H1 (cell line): ENCODE results near the gene TIAM2. TPM values are rescaled to one million over a fixed set of nuclear protein-coding genes. Genes with fewer than 3 reads are reported as not detected.

ENCODE experiments used
- CTCF ChIA-PET: fragments of 300-600 bp; sonication (Branson Sonifier 250); formaldehyde crosslinking; loops from one replicate; lab custom pipeline; 2021; ENCODE audit not compliant: partially characterized antibody; lab: Charles Lee
- POLR2A ChIA-PET: fragments of 300-600 bp; sonication (Branson Sonifier 250); formaldehyde crosslinking; loops from one replicate; lab custom pipeline; 2021; ENCODE audit warnings: inconsistent platforms; ENCODE audit not compliant: partially characterized antibody; lab: Charles Lee
- DNase-seq, 2 experiments: peaks; one replicate each; pipeline versions ENCODE4 v3.0.0 to v3.0.0-alpha.2; 2010 to 2022; ENCODE audit warnings: low spot score in 2 of 2, low read depth in 1 of 2, mixed read lengths in 1 of 2
- FAIRE-seq: peaks from 2 replicates; lab custom pipeline; 2011; peaks lifted over from hg19 to GRCh38; lab: Jason Lieb, UNC
- H2AFZ ChIP-seq: 2 replicates; pipeline ENCODE4 v1.8.1; 2012; ENCODE audit warnings: low read length, inconsistent platforms
- H2AK5ac ChIP-seq: 2 replicates; pipeline ENCODE4 v1.6.1; 2013; ENCODE audit warnings: low read depth, low read length
- H2BK120ac ChIP-seq: replicated peaks from 2 replicates; pipeline ENCODE3; 2013; ENCODE audit warnings: low read depth, low read length, inconsistent platforms
- H2BK12ac ChIP-seq: 2 replicates; pipeline ENCODE4 v1.6.1; 2013; ENCODE audit warnings: low read depth, low read length
- H2BK15ac ChIP-seq: 2 replicates; pipeline ENCODE4 v1.6.1; 2013; ENCODE audit warnings: low read length
- H2BK20ac ChIP-seq: 2 replicates; pipeline ENCODE4 v1.6.1; 2013; ENCODE audit warnings: low read length
- H2BK5ac ChIP-seq: 2 replicates; pipeline ENCODE4 v1.6.1; 2013; ENCODE audit warnings: low read depth, low read length
- H3K14ac ChIP-seq: 2 replicates; pipeline ENCODE4 v1.6.1; 2013; ENCODE audit warnings: inconsistent platforms; ENCODE audit not compliant: insufficient read length
- H3K18ac ChIP-seq: 2 replicates; pipeline ENCODE4 v1.6.1; 2013; ENCODE audit warnings: low read length; ENCODE audit errors: extremely low read depth
- H3K23ac ChIP-seq: 2 replicates; pipeline ENCODE4 v1.6.1; 2013; ENCODE audit warnings: inconsistent platforms; ENCODE audit not compliant: insufficient read length
- H3K23me2 ChIP-seq: 2 replicates; pipeline ENCODE4 v1.6.1; 2013; ENCODE audit warnings: low read depth, low read length
- H3K27ac ChIP-seq: 2 replicates; pipeline ENCODE4 v1.6.1; 2011; ENCODE audit warnings: low read depth, low read length, inconsistent platforms
- H3K27me3 ChIP-seq, 4 experiments: replicated peaks in 1 of 4; 1 replicate in 1 of 4; 2 replicates in 3 of 4; pipeline versions ENCODE4 v1.6.1 to v1.8.1; 2011 to 2013; ENCODE audit warnings: low read length in 3 of 4, mild to moderate bottlenecking in 3 of 4, inconsistent platforms in 2 of 4, mixed read lengths in 2 of 4, moderate library complexity in 1 of 4; ENCODE audit not compliant: control insufficient read depth in 3 of 4, insufficient read depth in 3 of 4; ENCODE audit errors: extremely low read depth in 1 of 4
- H3K36me3 ChIP-seq, 4 experiments: 2 replicates each; pipeline versions ENCODE4 v1.6.1 to v1.8.1; 2011 to 2013; ENCODE audit warnings: mild to moderate bottlenecking in 4 of 4, low read length in 3 of 4, moderate library complexity in 2 of 4, control low read depth in 1 of 4, inconsistent platforms in 1 of 4; ENCODE audit not compliant: insufficient read depth in 4 of 4, control insufficient read depth in 2 of 4
- H3K4ac ChIP-seq: replicated peaks from 2 replicates; pipeline ENCODE3; 2013; ENCODE audit warnings: low read length, low read depth, mixed read lengths, inconsistent platforms; ENCODE audit not compliant: insufficient read length
- H3K4me1 ChIP-seq, 4 experiments: replicated peaks in 1 of 4; 1 replicate in 1 of 4; 2 replicates in 3 of 4; pipeline versions ENCODE4 v1.6.1 to v1.8.1; 2011 to 2013; ENCODE audit warnings: low read length in 3 of 4, inconsistent platforms in 2 of 4, mixed read lengths in 1 of 4; ENCODE audit not compliant: insufficient read depth in 4 of 4, control insufficient read depth in 3 of 4
- H3K4me2 ChIP-seq, 2 experiments: 2 replicates each; pipeline versions ENCODE4 v1.6.1 to v1.8.1; 2011 to 2013; ENCODE audit warnings: low read depth in 2 of 2, low read length in 2 of 2, control low read depth in 1 of 2, inconsistent platforms in 1 of 2, mild to moderate bottlenecking in 1 of 2; ENCODE audit not compliant: insufficient read depth in 1 of 2
- H3K4me3 ChIP-seq, 4 experiments: fragments of 200-600, 300-600 bp in 1 of 4; sonication (generic), shearing (Covaris generic), sonication (Bioruptor Twin) in 1 of 4; 2 replicates each; pipeline versions ENCODE4 v1.5.1 to v1.8.1; 2011 to 2016; ENCODE audit warnings: low read length in 4 of 4, low read depth in 3 of 4, control low read depth in 2 of 4, inconsistent platforms in 2 of 4, mild to moderate bottlenecking in 2 of 4, mixed read lengths in 1 of 4, moderate library complexity in 1 of 4; ENCODE audit not compliant: insufficient read depth in 2 of 4; ENCODE audit errors: extremely low read depth in 1 of 4
- H3K56ac ChIP-seq: replicated peaks from 2 replicates; pipeline ENCODE3; 2013; ENCODE audit warnings: low read depth, mild to moderate bottlenecking, mixed read lengths, low read length, inconsistent platforms; ENCODE audit not compliant: insufficient read length
- H3K79me1 ChIP-seq: 2 replicates; pipeline ENCODE4 v1.6.1; 2013; ENCODE audit warnings: low read depth, low read length, control low read depth
- H3K79me2 ChIP-seq, 2 experiments: 2 replicates each; pipeline versions ENCODE4 v1.6.1 to v1.8.1; 2012 to 2013; ENCODE audit warnings: low read length in 2 of 2, mild to moderate bottlenecking in 2 of 2, inconsistent platforms in 1 of 2; ENCODE audit not compliant: insufficient read depth in 2 of 2, control insufficient read depth in 1 of 2
- H3K9ac ChIP-seq, 4 experiments: replicated peaks in 1 of 4; 1 replicate in 1 of 4; 2 replicates in 3 of 4; pipeline versions ENCODE4 v1.6.1 to v1.8.1; 2011 to 2013; ENCODE audit warnings: low read depth in 3 of 4, low read length in 3 of 4, control low read depth in 2 of 4, mild to moderate bottlenecking in 2 of 4, moderate library complexity in 2 of 4, inconsistent platforms in 1 of 4; ENCODE audit errors: extremely low read depth in 1 of 4
- H3K9me3 ChIP-seq, 2 experiments: 2 replicates each; pipeline versions ENCODE4 v1.6.1 to v1.8.1; 2012 to 2013; ENCODE audit warnings: mild to moderate bottlenecking in 2 of 2, moderate library complexity in 2 of 2, control low read depth in 1 of 2, inconsistent platforms in 1 of 2, low read depth in 1 of 2, low read length in 1 of 2, mixed read lengths in 1 of 2; ENCODE audit not compliant: insufficient read depth in 2 of 2
- H4K20me1 ChIP-seq, 2 experiments: replicated peaks in 1 of 2; 2 replicates each; pipeline versions ENCODE3 to v1.8.1; 2011 to 2013; ENCODE audit warnings: inconsistent platforms in 2 of 2, low read length in 2 of 2, mild to moderate bottlenecking in 1 of 2; ENCODE audit not compliant: insufficient read depth in 2 of 2, control insufficient read depth in 1 of 2
- H4K5ac ChIP-seq: 2 replicates; pipeline ENCODE4 v1.6.1; 2013; ENCODE audit warnings: low read length, low read depth, mixed read lengths, inconsistent platforms; ENCODE audit not compliant: insufficient read length
- H4K8ac ChIP-seq: 2 replicates; pipeline ENCODE4 v1.8.0; 2013; ENCODE audit warnings: mild to moderate bottlenecking, moderate library complexity, low read length, inconsistent platforms; ENCODE audit not compliant: insufficient read depth; ENCODE audit errors: extremely low read depth
- H4K91ac ChIP-seq: replicated peaks from 2 replicates; pipeline ENCODE3; 2013; ENCODE audit warnings: low read length, mixed read lengths, inconsistent platforms; ENCODE audit not compliant: insufficient read length
- ATF2 ChIP-seq: IDR thresholded peaks from 2 replicates; pipeline ENCODE4 v1.6.1; 2012; ENCODE audit warnings: low read length, inconsistent platforms
- KDM4A ChIP-seq: IDR thresholded peaks from one replicate; pipeline ENCODE4 v1.7.1; 2012; ENCODE audit warnings: low read depth, mild to moderate bottlenecking, moderate library complexity, low read length, inconsistent platforms; ENCODE audit not compliant: severe bottlenecking
- NRF1 ChIP-seq: IDR thresholded peaks from 2 replicates; pipeline ENCODE4 v1.6.1; 2011; ENCODE audit warnings: mild to moderate bottlenecking, low read depth, low read length, improper control_type of control experiment
- PHF8 ChIP-seq: fragments of 200-600 bp; sonication (generic); conservative IDR thresholded peaks from 2 replicates; pipeline ENCODE4 v1.7.1; 2012; ENCODE audit warnings: low read depth, mild to moderate bottlenecking, inconsistent platforms, low read length, moderate library complexity
- POU5F1 ChIP-seq: IDR thresholded peaks from 2 replicates; pipeline ENCODE4 v1.6.1; 2011; ENCODE audit warnings: low read depth, mild to moderate bottlenecking, low read length, moderate library complexity
- RFX5 ChIP-seq: IDR thresholded peaks from 2 replicates; pipeline ENCODE4 v1.6.1; 2011; ENCODE audit warnings: low read depth, low read length, improper control_type of control experiment, borderline replicate concordance
- SAP30 ChIP-seq: fragments of 300-600 bp; sonication (generic); IDR thresholded peaks from 2 replicates; pipeline ENCODE4 v1.7.1; 2012; ENCODE audit warnings: low read length, moderate library complexity, mild to moderate bottlenecking, inconsistent platforms; ENCODE audit not compliant: insufficient read depth, insufficient replicate concordance
- SIN3A ChIP-seq, 2 experiments: IDR thresholded peaks in 1 of 2; conservative IDR thresholded peaks in 1 of 2; 2 replicates each; pipeline ENCODE4 v1.6.1; 2011 to 2012; ENCODE audit warnings: low read length in 2 of 2, improper control_type of control experiment in 1 of 2, low read depth in 1 of 2, mild to moderate bottlenecking in 1 of 2
- SIRT6 ChIP-seq: IDR thresholded peaks from one replicate; pipeline ENCODE4 v1.7.1; 2012; ENCODE audit warnings: low read length, inconsistent platforms
- SP2 ChIP-seq: IDR thresholded peaks from 2 replicates; pipeline ENCODE4 v1.6.1; 2012; ENCODE audit warnings: mild to moderate bottlenecking, low read length, inconsistent platforms
- ZNF274 ChIP-seq: IDR thresholded peaks from 2 replicates; pipeline ENCODE4 v1.7.0; 2012; ENCODE audit warnings: low read length, borderline replicate concordance; ENCODE audit errors: extremely low read depth
- WGBS, 2 experiments: shearing (Covaris generic) in 1 of 2; methylation state at CpG; one replicate each; pipeline versions ENCODE4 v1.1.6 to v1.1.7; 2013 to 2015; ENCODE audit warnings: low lambda C conversion rate in 2 of 2, mixed read lengths in 2 of 2, inconsistent platforms in 1 of 2, low coverage in 1 of 2, missing lambda C conversion rate in 1 of 2; ENCODE audit not compliant: insufficient replicate concordance in 2 of 2, insufficient coverage in 1 of 2, insufficient read length in 1 of 2; ENCODE audit errors: extremely low coverage in 1 of 2, missing lambda C conversion rate in 1 of 2; 5-methylcytosine and 5-hydroxymethylcytosine counted together
- polyA plus RNA-seq, 7 experiments: library from polyadenylated mRNA; depleted of rRNA in 3 of 7; stranded (reverse) in 5 of 7; unstranded in 2 of 7; fragments of >200 nt in 5 of 7; fragments of 200-250 nt in 2 of 7; gene quantifications; 1 replicate in 5 of 7; 2 replicates in 1 of 7; 4 replicates in 1 of 7; pipeline versions ENCODE4 v1.2.1 to v1.2.3, GENCODE V29; 2011 to 2013; ENCODE audit warnings: missing spikeins in 2 of 7, mixed read lengths in 2 of 7
- total RNA-seq: library from RNA; stranded (reverse); fragmentation: NEBNext Ultra II Directional; extraction: Animal tissue kit (Norgen Biotek cat#: 25700); gene quantifications from 2 replicates; pipeline ENCODE4 v1.2.1, GENCODE V29; 2021
- TF ChIP-seq, protein P1 (sequence below): IDR thresholded peaks from 2 replicates; pipeline ENCODE4 v1.6.1; 2012; ENCODE audit warnings: inconsistent platforms

TIAM2 gene
- total and polyA plus RNA-seq, 2 of the 8 experiments (the other 6 are each of a cell fraction or from before 2014, with no cell fraction given), result 7.4 to 23.9 TPM

GRCh38 chr6:155237613-155238012, 242.5 kb downstream of the TIAM2 start:
- Histone ChIP-seq H3K4me3 (no peak overlapping the region), H3K79me1 (no peaks in the 10 kb centered on the region), H2BK12ac (no peak overlapping the region), H3K36me3 (peaks cover 0 to 12% (median 3%) of the 10 kb centered on the region in 4 experiments; a peak in 3 of 8 replicates), H2BK20ac (no peak overlapping the region), H3K9me3 (peaks cover 13 to 19% of the 10 kb centered on the region in 2 experiments), H4K8ac (no peak overlapping the region), H3K27me3 (no peaks in the 10 kb centered on the region), H2BK15ac (no peak overlapping the region), H3K79me2 (no peaks in the 10 kb centered on the region), H3K23me2 (no peaks in the 10 kb centered on the region), H3K18ac (no peak overlapping the region), H2BK5ac (no peak overlapping the region), H3K4me1 (0 out of 7 replicates have a peak, but pooled peaks cover 0 to 4% (median 0%) of the 10 kb centered on the region in 4 experiments), H2AFZ (no peak overlapping the region), H4K20me1 (no peaks in the 10 kb centered on the region), H3K14ac (no peak overlapping the region), H2AK5ac (no peak overlapping the region), H3K4ac (no peak overlapping the region), H4K5ac (no peak overlapping the region), H3K23ac (no peak overlapping the region), H2BK120ac (no peak overlapping the region), H3K4me2 (no peak overlapping the region), H3K56ac (no peak overlapping the region), H4K91ac (no peak overlapping the region), H3K9ac (no peak overlapping the region), H3K27ac (no peak overlapping the region)
- WGBS, 2 experiments, result 100% methylated on average over 1 of the region's 1 CpG; no CpG with 5 or more reads in 1 of the 2 experiments
- DNase-seq (no peak), FAIRE-seq (no peak)
- ChIA-PET CTCF (interaction anchor here (2.2 to 5.6 kb wide), 2 partner anchors 9 to 59 kb away, joined by 6 to 48 read pairs; no protein-coding TSS in a partner anchor), POLR2A (no interaction called here)
- TF ChIP-seq PHF8 (no peak), NRF1 (no peak), SAP30 (no peak), SP2 (no peak), SIRT6 (no peak), POU5F1 (no peak), SIN3A (conservative IDR thresholded peaks at IDR 0.05 in 1 of 2, IDR thresholded peaks at IDR 0.05 in 1 of 2; ENCODE audit: low read depth in 1 of 2, low read length in 2 of 2) (no peak), RFX5 (no peak), ATF2 (no peak), KDM4A (no peak), ZNF274 (no peak)
- TF ChIP-seq, protein P1, sequence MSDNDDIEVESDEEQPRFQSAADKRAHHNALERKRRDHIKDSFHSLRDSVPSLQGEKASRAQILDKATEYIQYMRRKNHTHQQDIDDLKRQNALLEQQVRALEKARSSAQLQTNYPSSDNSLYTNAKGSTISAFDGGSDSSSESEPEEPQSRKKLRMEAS, result no peak
